DND-41 (cell line): ENCODE measurements around the gene TSNAXIP1.

Source experiments
- ATAC-seq: fragments of 200-7000 bp; cut with Tn5 transposase; 3 replicates; pipeline ENCODE4 v1.9.1; 2021; ENCODE audit warnings: low read depth; ENCODE audit not compliant: insufficient read depth
- DNase-seq: peaks from one replicate; pipeline ENCODE4 v3.0.0-alpha.2; 2020
- H2AFZ ChIP-seq: 2 replicates; pipeline ENCODE4 v1.6.0; 2012; ENCODE audit warnings: low read depth, low read length
- H3K27ac ChIP-seq: 2 replicates; pipeline ENCODE4 v1.5.1; 2012; ENCODE audit warnings: low read length, inconsistent platforms
- H3K27me3 ChIP-seq: fragments of 200-600 bp; sonication (generic); 2 replicates; pipeline ENCODE4 v1.6.0; 2012; ENCODE audit warnings: low read length, mild to moderate bottlenecking, inconsistent platforms; ENCODE audit not compliant: insufficient read depth, poor library complexity
- H3K36me3 ChIP-seq: 2 replicates; pipeline ENCODE4 v1.5.1; 2012; ENCODE audit warnings: low read length, inconsistent platforms; ENCODE audit not compliant: insufficient read depth
- H3K4me1 ChIP-seq: 2 replicates; pipeline ENCODE4 v1.5.1; 2012; ENCODE audit warnings: mild to moderate bottlenecking, low read length; ENCODE audit not compliant: insufficient read depth
- H3K4me2 ChIP-seq: 2 replicates; pipeline ENCODE4 v1.6.0; 2012; ENCODE audit warnings: mild to moderate bottlenecking, moderate library complexity, low read length, inconsistent platforms; ENCODE audit not compliant: insufficient read depth
- H3K4me3 ChIP-seq, 2 experiments: fragments of 200-600 bp in 1 of 2; shearing (Covaris generic) in 1 of 2; 2 replicates each; pipeline ENCODE4 v1.5.1; 2012 to 2016; ENCODE audit warnings: inconsistent platforms in 2 of 2, low read length in 2 of 2, mild to moderate bottlenecking in 2 of 2, low read depth in 1 of 2, moderate library complexity in 1 of 2
- H3K79me2 ChIP-seq: 2 replicates; pipeline ENCODE4 v1.6.0; 2012; ENCODE audit warnings: low read length, inconsistent platforms; ENCODE audit not compliant: insufficient read depth
- H3K9ac ChIP-seq: 2 replicates; pipeline ENCODE4 v1.6.0; 2012; ENCODE audit warnings: low read depth, mild to moderate bottlenecking, inconsistent platforms, low read length, moderate library complexity
- H3K9me3 ChIP-seq: 2 replicates; pipeline ENCODE4 v1.5.1; 2012; ENCODE audit warnings: low read length, moderate library complexity, mild to moderate bottlenecking, inconsistent platforms; ENCODE audit not compliant: insufficient read depth, severe bottlenecking
- H4K20me1 ChIP-seq: 2 replicates; pipeline ENCODE4 v1.6.0; 2012; ENCODE audit warnings: low read length; ENCODE audit not compliant: insufficient read depth
- CTCF ChIP-seq: IDR thresholded peaks from 2 replicates; pipeline ENCODE4 v1.5.1; 2012; ENCODE audit warnings: borderline replicate concordance, low read length, moderate library complexity, mild to moderate bottlenecking; ENCODE audit not compliant: poor library complexity, severe bottlenecking; ENCODE audit errors: extremely low read depth
- EZH2 ChIP-seq: IDR thresholded peaks from 3 replicates; pipeline ENCODE4 v1.6.1; 2012; ENCODE audit warnings: borderline replicate concordance, low read depth, mild to moderate bottlenecking, moderate library complexity, low read length, inconsistent platforms; ENCODE audit not compliant: severe bottlenecking

The TSNAXIP1 gene

GRCh38 chr16:67820608-67821259 is 14.0 kb downstream of the TSNAXIP1 start:
- H3K9me3 ChIP-seq = no peaks in the 10 kb centered on the region

GRCh38 chr16:67822511-67822910 is 15.8 kb downstream of the TSNAXIP1 start:
- H3K79me2 ChIP-seq = no peaks in the 10 kb centered on the region
- H3K27me3 ChIP-seq = no peaks in the 10 kb centered on the region
- DNase-seq = no peak
- H3K9ac ChIP-seq = no peak overlapping the region
- no peak for ATAC-seq
- no peak overlapping the region for H2AFZ ChIP-seq
- H3K4me3 ChIP-seq = no peak overlapping the region
- H3K36me3 ChIP-seq = peaks cover 8% of the 10 kb centered on the region
- no peaks in the 10 kb centered on the region for H3K4me1 ChIP-seq
- no peak for TF ChIP-seq EZH2
- no peak for TF ChIP-seq CTCF
- H4K20me1 ChIP-seq = no peaks in the 10 kb centered on the region
- no peak overlapping the region for H3K4me2 ChIP-seq
- no peaks in the 10 kb centered on the region for H3K9me3 ChIP-seq
- H3K27ac ChIP-seq = no peak overlapping the region

More at GRCh38 chr16:67820608-67821259, 14.0 kb downstream of the TSNAXIP1 start:
- no peak overlapping the region for H3K4me3 ChIP-seq
- no peaks in the 10 kb centered on the region for H4K20me1 ChIP-seq
- no peak overlapping the region for H3K27ac ChIP-seq
- no peak for TF ChIP-seq EZH2
- TF ChIP-seq CTCF = no peak
- H3K27me3 ChIP-seq = no peaks in the 10 kb centered on the region
- ATAC-seq (no peak), DNase-seq (no peak)
- no peak overlapping the region for H3K4me2 ChIP-seq
- H3K4me1 ChIP-seq = peaks cover 7% of the 10 kb centered on the region
- H3K36me3 ChIP-seq = no peaks in the 10 kb centered on the region
- H2AFZ ChIP-seq = no peak overlapping the region
- no peaks in the 10 kb centered on the region for H3K79me2 ChIP-seq
- H3K9ac ChIP-seq = no peak overlapping the region

- H3K4me3 ChIP-seq = no peak overlapping the region
- no peaks in the 10 kb centered on the region for H3K79me2 ChIP-seq
- peaks cover 34% of the 10 kb centered on the region for H3K36me3 ChIP-seq
- no peak for DNase-seq
- no peak overlapping the region for H2AFZ ChIP-seq
- no peak overlapping the region for H3K4me2 ChIP-seq
- TF ChIP-seq CTCF (no peak), EZH2 (no peak)
- no peaks in the 10 kb centered on the region for H3K4me1 ChIP-seq
- H3K9me3 ChIP-seq = no peaks in the 10 kb centered on the region
- no peak for ATAC-seq
- H3K9ac ChIP-seq = no peak overlapping the region
- no peak overlapping the region for H3K27ac ChIP-seq
- H3K27me3 ChIP-seq = no peaks in the 10 kb centered on the region
- H4K20me1 ChIP-seq = no peaks in the 10 kb centered on the region
Observed at GRCh38 chr16:67825119-67825518, 18.4 kb downstream of the TSNAXIP1 start.
